ENCODE data around the gene SERINC2. TPM values are rescaled to one million over a fixed set of nuclear protein-coding genes. Genes with fewer than 3 reads are reported as not detected.

Gene SERINC2
- total and polyA plus RNA-seq, 10 donors = 1.3 to 8.7 (median 2.6) TPM

- no peaks in the 10 kb centered on the region for H3K9me3 ChIP-seq
- H3K27ac ChIP-seq = no peak overlapping the region
- intact Hi-C loops (cut with DNase I; ENCODE audit: low total_unique reads) = no loop called here
- no peaks in the 10 kb centered on the region for H3K36me3 ChIP-seq
- H3K27me3 ChIP-seq (replicated peaks in 1 of 7) = peaks cover 0 to 31% (median 4%) of the 10 kb centered on the region in 7 donors
- no peak overlapping the region for H3K4me3 ChIP-seq
- H3K4me1 ChIP-seq = peaks cover 1 to 21% (median 17%) of the 10 kb centered on the region in 6 donors
- no peak for TF ChIP-seq CTCF (IDR thresholded peaks at IDR 0.05 in 8 of 11, conservative IDR thresholded peaks at IDR 0.05 in 3 of 11)
- TF ChIP-seq POLR2A (IDR thresholded peaks at IDR 0.05) = no peak
- no peak for TF ChIP-seq POLR2AphosphoS5 (IDR thresholded peaks at IDR 0.05)
- 46 to 76% (median 66%) methylated on average over 3 to 4 of the region's 4 CpGs for WGBS, 5 donors
- no peak for DNase-seq
Measured at GRCh38 chr1:31418626-31419323, 5.8 kb downstream of the SERINC2 start.

- 84 to 94% (median 89%) methylated on average over 5 of the region's 5 CpGs for WGBS, 5 donors
- no peak for DNase-seq
- Histone ChIP-seq H3K36me3 (no peaks in the 10 kb centered on the region), H3K4me1 (peaks cover 0 to 21% (median 15%) of the 10 kb centered on the region in 6 donors), H3K9me3 (no peaks in the 10 kb centered on the region), H3K4me3 (no peak overlapping the region), H3K27ac (no peak overlapping the region), H3K27me3 (replicated peaks in 1 of 7) (peaks cover 0 to 21% (median 0%) of the 10 kb centered on the region in 7 donors)
- TF ChIP-seq CTCF (IDR thresholded peaks at IDR 0.05 in 8 of 11, conservative IDR thresholded peaks at IDR 0.05 in 3 of 11) (no peak), POLR2A (IDR thresholded peaks at IDR 0.05) (no peak), POLR2AphosphoS5 (IDR thresholded peaks at IDR 0.05) (no peak)
- intact Hi-C loops (cut with DNase I; ENCODE audit: low total_unique reads) = loop anchor here (5.0 kb wide), 1 partner anchor 238 kb away; no protein-coding TSS in a partner anchor
Measured at GRCh38 chr1:31420716-31421115, 7.7 kb downstream of the SERINC2 start.

- peaks cover 0 to 21% (median 0%) of the 10 kb centered on the region in 7 donors for H3K27me3 ChIP-seq (replicated peaks in 1 of 7)
- DNase-seq = no peak
- H3K9me3 ChIP-seq = no peaks in the 10 kb centered on the region
- H3K4me3 ChIP-seq = no peak overlapping the region
- H3K4me1 ChIP-seq = peaks cover 0 to 21% (median 15%) of the 10 kb centered on the region in 6 donors
- 56 to 71% (median 61%) methylated on average over 9 of the region's 9 CpGs for WGBS, 5 donors
- intact Hi-C loops (cut with DNase I; ENCODE audit: low total_unique reads) = loop anchor here (5.0 kb wide), 1 partner anchor 239 kb away; no protein-coding TSS in a partner anchor
- no peaks in the 10 kb centered on the region for H3K36me3 ChIP-seq
- no peak overlapping the region for H3K27ac ChIP-seq
- peak in 3 of 11 experiments; percentile 7 to 33 (median 31) for TF ChIP-seq CTCF (IDR thresholded peaks at IDR 0.05 in 8 of 11, conservative IDR thresholded peaks at IDR 0.05 in 3 of 11)
- no peak for TF ChIP-seq POLR2AphosphoS5 (IDR thresholded peaks at IDR 0.05)
Measured at GRCh38 chr1:31421371-31422040, 8.5 kb downstream of the SERINC2 start.

All from spleen (tissue), 11 donors.